Neural cell (in vitro differentiated cells): Measurements from ENCODE around the gene SLC1A3. TPM values are rescaled to one million over a fixed set of nuclear protein-coding genes. Genes with fewer than 3 reads are reported as not detected.

Experiments
- H2AFZ ChIP-seq: fragments of 200-600, 300-800 bp; sonication (generic), shearing (Covaris generic); 2 replicates; pipeline ENCODE4 v1.6.0; 2014; ENCODE audit warnings: low read depth, mild to moderate bottlenecking, antibody characterized with exemption, low read length, moderate library complexity
- H3F3A ChIP-seq: fragments of 200-600 bp; shearing (Covaris generic); 2 replicates; pipeline ENCODE4 v1.6.1; 2016; ENCODE audit warnings: mild to moderate bottlenecking, moderate library complexity, mixed read lengths, antibody characterized with exemption, low read length; ENCODE audit not compliant: insufficient read depth, poor library complexity, severe bottlenecking
- H3K27ac ChIP-seq: fragments of 200-600, 300-800 bp; sonication (generic), shearing (Covaris generic); 2 replicates; pipeline ENCODE4 v1.5.1; 2014; ENCODE audit warnings: mild to moderate bottlenecking, low read length, moderate library complexity
- H3K27me3 ChIP-seq: fragments of 300-800, 200-600 bp; sonication (generic), shearing (Covaris generic); 2 replicates; pipeline ENCODE4 v1.6.0; 2014; ENCODE audit warnings: mild to moderate bottlenecking, low read depth, low read length, moderate library complexity; ENCODE audit not compliant: insufficient read depth
- H3K36me3 ChIP-seq: fragments of 300-800, 200-600 bp; sonication (generic), shearing (Covaris generic); 2 replicates; pipeline ENCODE4 v1.5.1; 2014; ENCODE audit warnings: mild to moderate bottlenecking, antibody characterized with exemption, low read length, moderate library complexity; ENCODE audit not compliant: insufficient read depth
- H3K4me2 ChIP-seq: fragments of 300-800, 200-600 bp; sonication (generic), shearing (Covaris generic); 2 replicates; pipeline ENCODE4 v1.6.0; 2014; ENCODE audit warnings: mild to moderate bottlenecking, low read length
- H3K4me3 ChIP-seq: fragments of 300-800, 200-600 bp; sonication (generic), shearing (Covaris generic); 2 replicates; pipeline ENCODE4 v1.5.1; 2014; ENCODE audit warnings: mild to moderate bottlenecking, low read length, moderate library complexity
- H3K79me2 ChIP-seq: fragments of 200-600 bp; shearing (Covaris generic); replicated peaks from 2 replicates; pipeline ENCODE4 v1.6.0; 2014; ENCODE audit warnings: mild to moderate bottlenecking, low read length, moderate library complexity; ENCODE audit not compliant: insufficient read depth
- H3K9ac ChIP-seq: fragments of 300-800, 200-600 bp; sonication (generic), shearing (Covaris generic); 2 replicates; pipeline ENCODE4 v1.6.1; 2016; ENCODE audit warnings: mild to moderate bottlenecking, low read length, mixed read lengths
- H3K9me2 ChIP-seq: fragments of 200-600 bp; shearing (Covaris generic); 2 replicates; pipeline ENCODE4 v1.6.1; 2016; ENCODE audit warnings: mild to moderate bottlenecking, low read length, mixed read lengths; ENCODE audit not compliant: insufficient read depth
- H3K9me3 ChIP-seq: fragments of 200-600, 300-800 bp; sonication (generic), shearing (Covaris generic); 2 replicates; pipeline ENCODE4 v1.6.1; 2016; ENCODE audit warnings: mild to moderate bottlenecking, mixed run types, low read length, moderate library complexity, mixed read lengths
- H4K20me1 ChIP-seq: fragments of 200-600 bp; shearing (Covaris generic); 2 replicates; pipeline ENCODE4 v1.6.1; 2016; ENCODE audit warnings: mild to moderate bottlenecking, mixed run types; ENCODE audit not compliant: insufficient read depth
- EP300 ChIP-seq: fragments of 450-650 bp; conservative IDR thresholded peaks from 2 replicates; pipeline ENCODE4 v1.6.1; 2014; ENCODE audit warnings: antibody characterized with exemption, mild to moderate bottlenecking, moderate library complexity; ENCODE audit not compliant: poor library complexity, severe bottlenecking
- EZH2 ChIP-seq: fragments of 200-600, 300-800 bp; shearing (Covaris generic), sonication (generic); IDR thresholded peaks from 2 replicates; pipeline ENCODE4 v1.6.1; 2014; ENCODE audit warnings: antibody characterized with exemption, low read length, borderline replicate concordance, mild to moderate bottlenecking; ENCODE audit not compliant: insufficient read depth, poor library complexity, severe bottlenecking
- MXI1 ChIP-seq: fragments of 450-650 bp; conservative IDR thresholded peaks from 2 replicates; pipeline ENCODE4 v1.6.1; 2014; ENCODE audit warnings: antibody characterized with exemption, mild to moderate bottlenecking; ENCODE audit not compliant: poor library complexity, severe bottlenecking
- POLR2AphosphoS5 ChIP-seq: IDR thresholded peaks from 2 replicates; pipeline ENCODE4 v1.6.1; 2012
- RAD21 ChIP-seq: fragments of 450-650 bp; conservative IDR thresholded peaks from 2 replicates; pipeline ENCODE4 v1.6.1; 2014; ENCODE audit warnings: antibody characterized with exemption, mild to moderate bottlenecking, moderate library complexity
- SMC3 ChIP-seq: fragments of 450-650 bp; conservative IDR thresholded peaks from 2 replicates; pipeline ENCODE4 v1.6.1; 2014; ENCODE audit warnings: antibody characterized with exemption, mild to moderate bottlenecking, moderate library complexity; ENCODE audit not compliant: poor library complexity
- TAF1 ChIP-seq: IDR thresholded peaks from 2 replicates; pipeline ENCODE4 v1.6.1; 2012; ENCODE audit warnings: low read depth
- polyA plus RNA-seq: library from polyadenylated mRNA; depleted of rRNA; stranded (reverse); fragments of >200 nt; gene quantifications from 2 replicates; pipeline ENCODE4 v1.2.3, GENCODE V29; 2014
- TF ChIP-seq, protein P1 (sequence below): IDR thresholded peaks from 2 replicates; pipeline ENCODE4 v1.6.1; 2012; ENCODE audit warnings: borderline replicate concordance
- TF ChIP-seq, protein P2 (sequence below): fragments of 450-650 bp; IDR thresholded peaks from 2 replicates; pipeline ENCODE4 v1.5.1; 2014; ENCODE audit warnings: antibody characterized with exemption, mild to moderate bottlenecking, moderate library complexity; ENCODE audit not compliant: poor library complexity, severe bottlenecking

Gene SLC1A3
- polyA plus RNA-seq, 1 donor from 2014 or later, result 1.9 TPM

DNA sequence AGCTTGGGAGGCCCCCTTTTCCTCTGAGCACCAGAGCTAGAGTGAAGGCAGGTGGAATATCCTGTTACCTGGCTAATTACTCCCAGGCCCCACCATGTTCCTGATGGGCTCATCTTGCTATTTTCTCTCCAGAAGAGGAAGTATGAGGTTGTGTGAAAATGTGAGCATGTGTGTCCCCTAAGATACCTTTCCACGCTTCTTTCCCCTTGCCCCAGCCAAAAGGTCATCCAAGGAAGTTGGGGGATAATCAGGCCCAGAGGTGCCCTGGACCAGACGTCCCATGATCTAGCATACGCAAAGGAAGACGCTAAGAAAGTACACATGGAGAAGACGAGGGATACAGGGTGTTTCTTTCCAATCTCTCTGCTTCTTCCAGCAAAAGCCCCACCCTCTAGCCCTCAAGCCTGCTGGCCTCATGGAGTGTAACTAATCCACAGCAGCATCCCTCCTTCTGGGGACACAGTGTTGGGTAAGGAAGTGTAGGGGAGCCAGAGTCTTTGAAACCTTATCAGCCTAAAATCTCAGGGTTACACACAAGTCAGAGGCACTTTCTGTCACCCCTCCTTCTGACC, 115.3 kb downstream of the SLC1A3 start:
- TF ChIP-seq POLR2AphosphoS5, result no peak
- TF ChIP-seq RAD21, result no peak
- no peak for TF ChIP-seq TAF1
- TF ChIP-seq EP300, result no peak
- no peak for TF ChIP-seq MXI1
- TF ChIP-seq, protein P1, sequence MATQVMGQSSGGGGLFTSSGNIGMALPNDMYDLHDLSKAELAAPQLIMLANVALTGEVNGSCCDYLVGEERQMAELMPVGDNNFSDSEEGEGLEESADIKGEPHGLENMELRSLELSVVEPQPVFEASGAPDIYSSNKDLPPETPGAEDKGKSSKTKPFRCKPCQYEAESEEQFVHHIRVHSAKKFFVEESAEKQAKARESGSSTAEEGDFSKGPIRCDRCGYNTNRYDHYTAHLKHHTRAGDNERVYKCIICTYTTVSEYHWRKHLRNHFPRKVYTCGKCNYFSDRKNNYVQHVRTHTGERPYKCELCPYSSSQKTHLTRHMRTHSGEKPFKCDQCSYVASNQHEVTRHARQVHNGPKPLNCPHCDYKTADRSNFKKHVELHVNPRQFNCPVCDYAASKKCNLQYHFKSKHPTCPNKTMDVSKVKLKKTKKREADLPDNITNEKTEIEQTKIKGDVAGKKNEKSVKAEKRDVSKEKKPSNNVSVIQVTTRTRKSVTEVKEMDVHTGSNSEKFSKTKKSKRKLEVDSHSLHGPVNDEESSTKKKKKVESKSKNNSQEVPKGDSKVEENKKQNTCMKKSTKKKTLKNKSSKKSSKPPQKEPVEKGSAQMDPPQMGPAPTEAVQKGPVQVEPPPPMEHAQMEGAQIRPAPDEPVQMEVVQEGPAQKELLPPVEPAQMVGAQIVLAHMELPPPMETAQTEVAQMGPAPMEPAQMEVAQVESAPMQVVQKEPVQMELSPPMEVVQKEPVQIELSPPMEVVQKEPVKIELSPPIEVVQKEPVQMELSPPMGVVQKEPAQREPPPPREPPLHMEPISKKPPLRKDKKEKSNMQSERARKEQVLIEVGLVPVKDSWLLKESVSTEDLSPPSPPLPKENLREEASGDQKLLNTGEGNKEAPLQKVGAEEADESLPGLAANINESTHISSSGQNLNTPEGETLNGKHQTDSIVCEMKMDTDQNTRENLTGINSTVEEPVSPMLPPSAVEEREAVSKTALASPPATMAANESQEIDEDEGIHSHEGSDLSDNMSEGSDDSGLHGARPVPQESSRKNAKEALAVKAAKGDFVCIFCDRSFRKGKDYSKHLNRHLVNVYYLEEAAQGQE, result no peak
- TF ChIP-seq, protein P2, sequence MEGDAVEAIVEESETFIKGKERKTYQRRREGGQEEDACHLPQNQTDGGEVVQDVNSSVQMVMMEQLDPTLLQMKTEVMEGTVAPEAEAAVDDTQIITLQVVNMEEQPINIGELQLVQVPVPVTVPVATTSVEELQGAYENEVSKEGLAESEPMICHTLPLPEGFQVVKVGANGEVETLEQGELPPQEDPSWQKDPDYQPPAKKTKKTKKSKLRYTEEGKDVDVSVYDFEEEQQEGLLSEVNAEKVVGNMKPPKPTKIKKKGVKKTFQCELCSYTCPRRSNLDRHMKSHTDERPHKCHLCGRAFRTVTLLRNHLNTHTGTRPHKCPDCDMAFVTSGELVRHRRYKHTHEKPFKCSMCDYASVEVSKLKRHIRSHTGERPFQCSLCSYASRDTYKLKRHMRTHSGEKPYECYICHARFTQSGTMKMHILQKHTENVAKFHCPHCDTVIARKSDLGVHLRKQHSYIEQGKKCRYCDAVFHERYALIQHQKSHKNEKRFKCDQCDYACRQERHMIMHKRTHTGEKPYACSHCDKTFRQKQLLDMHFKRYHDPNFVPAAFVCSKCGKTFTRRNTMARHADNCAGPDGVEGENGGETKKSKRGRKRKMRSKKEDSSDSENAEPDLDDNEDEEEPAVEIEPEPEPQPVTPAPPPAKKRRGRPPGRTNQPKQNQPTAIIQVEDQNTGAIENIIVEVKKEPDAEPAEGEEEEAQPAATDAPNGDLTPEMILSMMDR, result no peak
- TF ChIP-seq EZH2, result no peak
- no peak for TF ChIP-seq SMC3
- H3K36me3 ChIP-seq, result no peaks in the 10 kb centered on the region
- no peaks in the 10 kb centered on the region for H3K9me2 ChIP-seq
- no peaks in the 10 kb centered on the region for H3K79me2 ChIP-seq
- H2AFZ ChIP-seq, result no peak overlapping the region
- H3K27me3 ChIP-seq, result no peaks in the 10 kb centered on the region
- no peak overlapping the region for H3K27ac ChIP-seq
- H3K4me3 ChIP-seq, result no peak overlapping the region
- no peaks in the 10 kb centered on the region for H4K20me1 ChIP-seq
- no peak overlapping the region for H3K9ac ChIP-seq
- no peak overlapping the region for H3K4me2 ChIP-seq
- H3K9me3 ChIP-seq, result no peaks in the 10 kb centered on the region
- H3F3A ChIP-seq, result no peaks in the 10 kb centered on the region

DNA sequence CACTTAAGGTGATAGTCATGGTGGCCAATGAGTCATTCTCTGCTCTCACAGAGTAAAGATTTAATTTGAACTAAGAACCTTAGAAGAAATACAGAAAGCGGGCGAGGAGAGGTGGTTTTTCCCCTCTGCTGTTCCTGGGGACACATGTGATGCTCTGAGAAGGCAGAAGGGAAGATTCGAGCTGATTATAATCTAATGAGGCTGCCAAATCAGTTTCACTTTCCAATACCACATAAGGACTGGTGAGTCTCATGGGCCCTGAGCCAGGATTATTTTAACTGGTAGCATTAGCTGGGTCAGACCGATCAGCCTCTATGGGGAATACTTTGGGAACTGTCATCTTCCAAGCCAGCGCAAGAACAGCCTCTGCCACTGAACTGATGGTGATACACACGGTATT, 116.5 kb downstream of the SLC1A3 start:
- TF ChIP-seq, protein P1, result no peak
- TF ChIP-seq SMC3, result no peak
- TF ChIP-seq EZH2, result no peak
- TF ChIP-seq MXI1, result no peak
- TF ChIP-seq TAF1, result no peak
- no peak for TF ChIP-seq EP300
- TF ChIP-seq POLR2AphosphoS5, result no peak
- Histone ChIP-seq H3K79me2 (no peaks in the 10 kb centered on the region), H3K27me3 (no peaks in the 10 kb centered on the region), H3F3A (no peaks in the 10 kb centered on the region), H3K4me3 (no peak overlapping the region), H3K9me2 (no peaks in the 10 kb centered on the region), H3K4me2 (no peak overlapping the region), H2AFZ (no peak overlapping the region), H3K9ac (no peak overlapping the region), H3K9me3 (no peaks in the 10 kb centered on the region), H4K20me1 (no peaks in the 10 kb centered on the region), H3K27ac (no peak overlapping the region), H3K36me3 (no peaks in the 10 kb centered on the region)
